ENCODE results near the gene PTOV1. TPM values are rescaled to one million over a fixed set of nuclear protein-coding genes. Genes with fewer than 3 reads are reported as not detected.

PTOV1 gene
- total and polyA plus RNA-seq, 2 of the 13 experiments (the other 11 are each of a cell fraction or from before 2014, with no cell fraction given) = 63.5 to 68.5 TPM

DNA sequence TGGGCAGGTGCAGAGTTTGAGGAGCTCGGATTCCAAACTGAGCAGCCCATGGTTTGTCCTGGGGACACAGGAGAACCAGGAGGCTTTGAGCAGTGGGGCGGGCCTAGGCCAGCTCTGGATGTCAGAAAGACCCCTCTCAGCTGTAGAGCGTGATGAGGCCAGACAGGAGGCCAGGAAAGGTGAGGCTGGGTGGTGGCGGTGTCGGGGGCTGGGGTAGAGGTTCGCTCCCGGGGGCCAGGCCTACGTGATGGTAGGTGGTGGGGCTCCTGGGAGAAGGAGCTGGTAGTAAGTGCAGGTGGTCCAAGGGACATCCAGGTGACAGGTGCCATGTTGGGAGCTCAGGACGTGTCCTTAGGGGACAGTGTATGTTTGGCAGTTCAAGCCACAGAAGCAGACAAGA lies 13.5 kb upstream of the PTOV1 start:
- Histone ChIP-seq H3K36me3 (replicated peaks in 1 of 2; ENCODE audit: control insufficient read depth in 1 of 2, insufficient read depth in 2 of 2, low read length in 2 of 2) (peaks cover 17 to 56% of the 10 kb centered on the region in 2 experiments), H3K9ac (ENCODE audit: insufficient read depth, low read depth, low read length) (no peak overlapping the region), H2AFZ (ENCODE audit: low read length) (no peak overlapping the region), H3K9me3 (ENCODE audit: low read length) (no peaks in the 10 kb centered on the region), H4K20me1 (ENCODE audit: insufficient read depth, low read length) (no peaks in the 10 kb centered on the region), H3K4me1 (ENCODE audit: insufficient read depth, low read length) (no peaks in the 10 kb centered on the region), H3K4me3 (replicated peaks in 1 of 3; ENCODE audit: insufficient read depth in 1 of 3, low read depth in 2 of 3, low read length in 3 of 3) (no peak overlapping the region), H3K27me3 (ENCODE audit: control insufficient read depth in 1 of 2, insufficient read depth in 2 of 2, low read length in 2 of 2) (no peaks in the 10 kb centered on the region), H3K4me2 (ENCODE audit: low read depth, low read length) (no peak overlapping the region), H3K79me2 (ENCODE audit: insufficient read depth, low read length) (no peaks in the 10 kb centered on the region), H3K27ac (ENCODE audit: extremely low read length, insufficient read depth, low read length) (no peak overlapping the region)
- no TSS peak for BruUV-seq (replicated peaks)
- FAIRE-seq (no peak), ATAC-seq (no peak), DNase-seq (ENCODE audit: low spot score) (no peak)
- intact Hi-C loops (cut with micrococcal nuclease; ENCODE audit: unreplicated experiment) (no loop called here), in situ Hi-C loops (cut with HindIII; ENCODE audit: extremely low pct_ligation_motif_present, low pct_unique_long_range_greater_than_20kb) (no loop called here)
- ChIA-PET CTCF (ENCODE audit: low intra/inter-chr PET ratio, low total read pairs) (no interaction called here), POLR2A (no interaction called here)
- TF ChIP-seq SKI (IDR thresholded peaks at IDR 0.05; ENCODE audit: partially characterized antibody) (no peak), ZNF292 (CRISPR knock-in tag; IDR thresholded peaks at IDR 0.05; ENCODE audit: borderline replicate concordance, low read depth) (no peak), MZF1 (CRISPR knock-in tag; IDR thresholded peaks at IDR 0.05; ENCODE audit: borderline replicate concordance) (no peak), ZNF253 (CRISPR knock-in tag; IDR thresholded peaks at IDR 0.05; ENCODE audit: borderline replicate concordance) (no peak), ZNF674 (CRISPR knock-in tag; IDR thresholded peaks at IDR 0.05; ENCODE audit: low read depth) (no peak), STAT5B (CRISPR knock-in tag; IDR thresholded peaks at IDR 0.05) (no peak), RXRB (CRISPR knock-in tag; IDR thresholded peaks at IDR 0.05; ENCODE audit: borderline replicate concordance) (no peak), NR2F6 (IDR thresholded peaks at IDR 0.05) (no peak), NR2F6 (CRISPR knock-in tag; IDR thresholded peaks at IDR 0.05) (no peak), THYN1 (CRISPR knock-in tag; IDR thresholded peaks at IDR 0.05; ENCODE audit: borderline replicate concordance, low read depth) (no peak)
- TF ChIP-seq, protein P1, sequence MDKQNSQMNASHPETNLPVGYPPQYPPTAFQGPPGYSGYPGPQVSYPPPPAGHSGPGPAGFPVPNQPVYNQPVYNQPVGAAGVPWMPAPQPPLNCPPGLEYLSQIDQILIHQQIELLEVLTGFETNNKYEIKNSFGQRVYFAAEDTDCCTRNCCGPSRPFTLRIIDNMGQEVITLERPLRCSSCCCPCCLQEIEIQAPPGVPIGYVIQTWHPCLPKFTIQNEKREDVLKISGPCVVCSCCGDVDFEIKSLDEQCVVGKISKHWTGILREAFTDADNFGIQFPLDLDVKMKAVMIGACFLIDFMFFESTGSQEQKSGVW (CRISPR knock-in tag; IDR thresholded peaks at IDR 0.05; ENCODE audit: borderline replicate concordance) = no peak
- 94% methylated on average over 9 of the region's 9 CpGs for WGBS (ENCODE audit: low lambda C conversion rate)

Measured in HepG2 (cell line).